ENCODE measurements around the gene GID4. TPM values are rescaled to one million over a fixed set of nuclear protein-coding genes. Genes with fewer than 3 reads are reported as not detected.

Gene GID4
- total RNA-seq, 1 experiment from 2014 or later: 7.8 TPM

Other genes with a start within 250 kb of the GID4 start
- gene SREBF1, start 202.4 kb upstream of the GID4 start, total RNA-seq (2014; rRNA removed; shearing (Covaris generic)): 42.2 and 65.4 TPM in 2 replicates
- 13.5 and 17.5 TPM in 2 replicates for gene TOM1L2, start 67.0 kb upstream of the GID4 start, total RNA-seq (2014; rRNA removed; shearing (Covaris generic))
- 0.47 and 1.1 TPM in 2 replicates for gene DRC3, start 66.5 kb upstream of the GID4 start, total RNA-seq (2014; rRNA removed; shearing (Covaris generic))
- gene ATPAF2, start 240 bp upstream of the GID4 start, total RNA-seq (2014; rRNA removed; shearing (Covaris generic)): 16.6 and 17.8 TPM in 2 replicates
- 55.5 and 55.9 TPM in 2 replicates for gene DRG2, start 48.5 kb downstream of the GID4 start, total RNA-seq (2014; rRNA removed; shearing (Covaris generic))
- not detected in 2 replicates for gene MYO15A, start 69.3 kb downstream of the GID4 start, total RNA-seq (2014; rRNA removed; shearing (Covaris generic))
- gene ALKBH5, start 144.4 kb downstream of the GID4 start, total RNA-seq (2014; rRNA removed; shearing (Covaris generic)): 75.9 and 91.6 TPM in 2 replicates
- gene LLGL1, start 186.2 kb downstream of the GID4 start, total RNA-seq (2014; rRNA removed; shearing (Covaris generic)): 36.5 and 39.3 TPM in 2 replicates
- 189 and 191 TPM in 2 replicates for gene FLII, start 219.3 kb downstream of the GID4 start, total RNA-seq (2014; rRNA removed; shearing (Covaris generic))
- 5.7 and 8.1 TPM in 2 replicates for gene MIEF2, start 221.3 kb downstream of the GID4 start, total RNA-seq (2014; rRNA removed; shearing (Covaris generic))